NCI-H2196 treated with DMSO at 0.1 percent for 48 hours (cell line): ENCODE data around the gene SNCG.
"Not testable (repeated sequence)": the region's sequence is repeated elsewhere in the genome, so short reads cannot be mapped to it uniquely, and the experiment has no call there.

Experiments used
- DNase-seq: peaks from one replicate; lab custom pipeline; 2025; ENCODE audit not compliant: unreplicated experiment; lab: John Stamatoyannopoulos, UW

Gene SNCG

DNA sequence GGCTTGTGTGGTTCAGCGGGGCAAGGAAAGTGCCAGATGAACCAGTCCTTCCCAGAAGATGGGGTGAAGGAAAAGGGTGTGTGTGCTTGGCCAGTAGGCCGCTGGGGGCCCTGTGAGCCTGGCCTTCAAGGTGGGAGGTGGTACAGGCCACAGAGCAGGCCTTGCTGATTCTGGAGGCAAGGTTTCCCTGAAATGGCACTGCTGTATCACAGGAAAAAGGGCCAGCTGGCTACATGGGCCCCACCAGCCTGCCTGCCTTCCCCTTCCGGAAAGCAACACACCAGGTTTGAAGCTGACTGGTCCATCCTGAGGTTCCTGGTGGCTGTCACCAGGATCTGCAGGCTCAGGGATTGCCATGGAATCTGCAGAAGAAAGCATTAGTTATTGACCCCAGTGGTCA, 13.5 kb upstream of the SNCG start:
- DNase-seq, result no peak

DNA sequence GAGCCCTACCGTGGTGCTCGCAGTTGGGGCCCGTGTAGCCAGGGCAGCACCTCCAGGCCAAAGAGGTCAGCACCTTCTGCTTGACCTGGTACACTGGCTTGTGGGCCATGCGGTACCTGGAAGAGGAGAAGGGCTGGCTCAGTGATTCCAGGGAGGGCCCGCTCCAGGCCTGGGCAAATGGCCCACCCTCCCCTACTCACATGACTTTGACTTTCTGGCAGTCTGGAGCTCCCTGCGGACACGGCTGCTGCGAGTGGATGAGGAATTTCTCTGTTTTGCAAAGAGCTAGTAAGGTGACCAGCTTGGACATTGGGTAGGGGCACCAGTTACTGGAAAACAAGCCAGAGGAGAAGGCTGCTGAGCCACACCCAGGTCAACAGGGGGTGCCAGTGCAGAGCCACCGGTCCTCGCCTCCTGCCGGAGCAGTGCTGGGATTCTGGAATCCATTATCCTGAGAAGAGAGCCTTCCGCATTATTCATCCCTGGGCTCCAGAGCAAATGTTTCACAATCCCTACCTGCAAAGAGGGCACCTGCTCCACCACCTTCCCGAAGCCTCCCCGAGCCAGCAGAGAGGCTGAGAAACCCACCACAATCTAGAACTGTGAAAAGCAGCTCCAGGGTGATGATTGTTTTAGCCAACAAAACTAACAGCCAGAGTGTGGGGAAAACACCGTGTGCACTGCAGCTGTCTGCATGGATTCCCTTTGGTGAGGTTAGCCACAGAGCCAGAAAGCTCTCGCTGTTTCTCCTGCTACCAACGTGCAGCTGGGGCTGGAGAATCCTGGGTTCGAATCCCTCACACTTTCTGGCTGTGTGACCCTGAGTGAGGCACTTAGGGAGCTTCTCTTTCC, 12.8 kb upstream of the SNCG start:
- DNase-seq, result no peak

DNA sequence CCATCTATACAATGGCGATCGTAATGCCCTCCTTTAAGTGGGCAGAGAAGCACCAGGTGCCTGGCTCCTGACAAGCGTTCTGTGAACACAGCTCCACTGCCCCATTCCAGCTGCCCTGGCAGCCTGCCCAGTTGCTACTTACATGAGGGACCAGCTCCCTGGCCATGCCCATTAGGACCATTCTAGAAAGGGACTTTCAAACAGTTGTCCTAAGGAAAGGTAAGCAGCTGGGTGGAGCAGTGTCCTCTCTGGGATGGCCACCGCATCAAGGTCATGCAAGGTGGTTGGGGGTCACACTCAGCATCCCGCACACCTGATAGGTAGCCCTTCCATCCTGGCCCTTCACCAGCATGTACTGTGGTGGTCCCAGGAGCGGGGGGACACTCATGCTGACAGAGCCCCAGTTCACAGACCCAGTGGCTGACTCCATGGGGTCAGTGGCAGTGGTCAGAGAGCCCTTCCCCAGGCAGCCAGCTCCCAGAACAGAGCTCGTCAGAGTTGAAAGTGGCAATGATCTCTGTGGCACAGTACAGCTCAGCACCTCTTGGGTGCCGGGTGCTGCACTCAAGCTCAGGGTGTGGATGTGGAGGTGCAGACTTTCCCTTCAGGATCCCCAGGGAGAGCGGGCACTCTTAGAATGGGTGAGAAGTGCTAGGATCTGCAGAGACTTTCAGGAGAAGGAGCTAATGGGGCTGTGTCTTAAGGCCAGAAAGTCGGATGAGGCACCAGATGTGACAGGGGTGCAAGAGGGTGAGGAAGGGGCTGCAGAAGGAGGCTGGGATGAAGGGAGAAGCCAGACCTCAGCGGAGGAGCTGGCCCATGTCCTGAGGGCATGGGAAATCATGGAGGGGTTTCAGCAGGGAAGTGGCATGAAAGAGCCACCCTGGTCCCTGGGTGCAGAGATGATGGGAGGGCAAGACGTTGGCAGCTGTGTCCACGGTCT, 11.9 kb upstream of the SNCG start:
- no peak for DNase-seq

DNA sequence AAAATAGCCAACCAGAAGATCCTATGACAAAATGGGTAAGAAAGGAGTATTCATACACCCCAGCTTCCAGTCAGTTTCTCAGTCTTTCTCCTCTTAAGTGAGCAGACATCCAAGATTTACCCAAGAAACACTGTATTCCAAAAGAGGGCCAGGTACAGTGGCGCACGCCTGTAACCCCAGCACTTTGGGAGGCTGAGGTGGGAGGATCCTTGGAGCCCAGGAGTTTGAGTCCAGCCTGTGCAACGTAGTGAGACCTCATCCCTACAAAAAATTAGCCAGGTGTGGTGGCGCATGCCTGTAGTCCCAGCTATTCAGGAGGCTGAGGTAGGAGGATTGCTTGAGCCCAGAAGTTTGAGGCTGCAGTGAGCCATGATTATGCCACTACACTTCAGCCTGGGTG, 10.6 kb upstream of the SNCG start:
- not testable (repeated sequence) for DNase-seq

DNA sequence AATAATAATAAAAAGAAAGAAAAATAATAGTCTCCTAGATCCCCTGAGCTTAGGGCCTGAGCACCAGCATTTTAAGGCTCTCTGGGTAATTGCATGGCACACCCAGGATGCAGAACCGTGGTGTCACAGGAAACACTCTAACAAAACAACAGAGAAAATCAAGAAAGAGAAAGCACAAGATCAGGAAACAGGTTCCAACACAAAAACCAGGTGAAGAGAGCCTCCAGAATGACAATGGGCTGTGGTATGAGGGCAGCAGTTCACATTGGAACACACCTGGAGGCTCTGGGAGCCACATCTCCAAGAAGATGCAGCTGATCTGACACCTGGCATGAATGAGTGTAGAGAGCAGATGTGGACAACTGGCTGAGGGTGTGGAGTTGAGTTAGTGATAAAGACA, 8.1 kb upstream of the SNCG start:
- DNase-seq, result no peak

DNA sequence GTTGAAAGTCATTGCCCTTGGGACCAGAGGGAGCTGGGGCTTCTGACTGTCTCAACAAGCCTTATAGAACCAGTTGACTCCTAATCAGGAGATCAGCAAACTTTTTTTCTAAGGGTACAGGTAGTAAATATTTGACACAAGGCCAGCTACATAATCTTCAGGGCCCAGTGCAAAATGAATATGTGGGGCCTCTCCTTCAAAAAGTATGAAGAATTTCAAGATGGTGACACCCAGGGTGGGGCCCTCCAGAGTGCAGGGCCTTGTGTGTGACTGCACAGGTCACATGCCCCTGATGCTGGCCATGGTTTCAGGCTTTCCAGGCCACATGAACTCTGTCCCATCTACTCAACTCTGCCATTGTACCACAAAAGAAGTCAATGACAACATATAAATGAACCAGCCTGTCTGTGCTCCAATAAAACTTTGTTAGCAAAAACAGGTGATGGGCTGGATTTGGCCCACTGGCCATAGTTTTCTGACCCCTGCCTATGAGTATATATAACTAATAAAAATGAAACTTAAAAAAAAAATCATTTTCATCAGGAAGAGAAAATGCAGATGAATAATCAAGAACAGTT, 7.1 kb upstream of the SNCG start:
- no peak for DNase-seq

DNA sequence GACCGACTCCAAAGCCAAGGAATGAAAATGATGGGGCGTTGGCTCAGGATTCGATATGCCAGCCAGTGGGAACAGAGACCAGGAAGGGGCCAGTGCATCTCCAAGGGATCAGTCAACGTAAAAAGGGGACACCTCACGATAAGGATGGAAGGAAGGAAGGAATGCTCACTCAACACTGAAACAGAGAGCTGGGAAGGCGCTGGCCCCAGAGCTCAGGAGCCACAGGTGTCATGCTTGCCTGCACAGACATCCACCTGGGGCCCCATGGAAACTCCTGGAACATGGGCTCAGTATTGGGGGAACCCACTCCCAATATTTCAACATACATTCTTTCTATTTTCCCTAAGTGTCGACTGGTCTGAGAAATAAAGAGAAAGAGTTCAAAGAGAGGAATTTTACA, 6.3 kb upstream of the SNCG start:
- no peak for DNase-seq

DNA sequence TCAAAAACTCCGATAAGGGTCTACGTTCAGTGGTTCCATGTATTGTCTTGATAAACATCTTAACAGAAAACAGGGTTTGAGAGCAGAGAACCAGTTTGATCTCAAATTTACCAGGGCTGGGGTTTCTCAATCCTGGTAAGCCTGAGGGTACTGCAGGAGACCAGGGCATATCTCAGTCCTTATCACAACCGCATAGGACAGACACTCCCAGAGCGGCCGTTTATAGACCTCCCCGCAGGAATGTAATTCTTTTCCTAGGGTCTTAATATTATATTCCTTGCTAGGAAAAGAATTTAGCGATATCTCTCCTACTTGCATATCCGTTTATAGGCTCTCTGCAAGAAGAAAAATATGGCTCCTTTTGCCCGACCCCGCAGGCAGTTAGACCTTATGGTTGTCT, 5.7 kb upstream of the SNCG start:
- not testable (repeated sequence) for DNase-seq

DNA sequence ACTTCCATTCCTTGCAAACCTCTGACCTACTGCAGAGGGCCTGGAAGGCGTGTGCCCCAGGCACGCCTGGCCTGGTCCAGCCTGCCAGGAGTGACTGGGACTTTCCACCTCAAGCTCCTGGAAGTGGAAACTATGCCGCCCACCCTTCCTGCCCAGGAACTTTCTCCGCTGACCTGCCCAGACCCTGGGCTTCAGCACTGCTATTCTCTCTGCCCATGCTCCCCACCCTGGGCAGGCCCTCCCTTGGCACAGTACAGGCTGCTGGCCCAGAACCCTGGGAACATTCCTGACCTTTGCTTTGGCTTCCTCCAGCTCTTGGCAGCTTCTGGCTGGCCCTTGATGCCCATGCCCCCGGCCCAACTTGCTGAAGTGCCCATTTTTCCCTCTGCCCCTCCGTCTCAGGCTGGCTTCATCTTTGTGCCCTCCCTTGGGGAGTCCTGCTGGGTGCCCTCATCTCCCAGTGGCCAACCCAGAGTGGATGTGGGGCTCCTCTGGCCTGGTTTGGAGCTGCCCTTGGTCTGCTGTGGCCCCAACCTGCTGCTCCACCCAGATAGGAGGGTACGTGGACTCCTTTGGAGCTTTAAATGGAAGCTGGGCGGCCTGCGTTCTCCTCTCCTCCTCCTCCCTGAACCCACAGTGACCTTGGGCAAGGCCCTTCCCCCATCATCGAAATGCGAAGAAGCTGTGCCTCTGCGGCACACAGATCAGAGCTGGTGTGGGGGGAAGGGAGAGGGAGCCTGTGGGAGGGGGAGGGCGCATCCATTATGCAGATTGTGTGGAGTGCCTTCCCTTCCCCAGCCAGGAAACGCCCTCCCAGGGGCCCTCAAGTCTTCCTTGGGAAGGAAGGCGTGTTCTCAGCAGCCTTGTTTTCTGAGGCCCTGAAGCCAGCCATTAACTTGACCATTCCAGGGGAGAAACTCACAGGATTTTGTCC, 4.4 kb upstream of the SNCG start:
- DNase-seq, result no peak

DNA sequence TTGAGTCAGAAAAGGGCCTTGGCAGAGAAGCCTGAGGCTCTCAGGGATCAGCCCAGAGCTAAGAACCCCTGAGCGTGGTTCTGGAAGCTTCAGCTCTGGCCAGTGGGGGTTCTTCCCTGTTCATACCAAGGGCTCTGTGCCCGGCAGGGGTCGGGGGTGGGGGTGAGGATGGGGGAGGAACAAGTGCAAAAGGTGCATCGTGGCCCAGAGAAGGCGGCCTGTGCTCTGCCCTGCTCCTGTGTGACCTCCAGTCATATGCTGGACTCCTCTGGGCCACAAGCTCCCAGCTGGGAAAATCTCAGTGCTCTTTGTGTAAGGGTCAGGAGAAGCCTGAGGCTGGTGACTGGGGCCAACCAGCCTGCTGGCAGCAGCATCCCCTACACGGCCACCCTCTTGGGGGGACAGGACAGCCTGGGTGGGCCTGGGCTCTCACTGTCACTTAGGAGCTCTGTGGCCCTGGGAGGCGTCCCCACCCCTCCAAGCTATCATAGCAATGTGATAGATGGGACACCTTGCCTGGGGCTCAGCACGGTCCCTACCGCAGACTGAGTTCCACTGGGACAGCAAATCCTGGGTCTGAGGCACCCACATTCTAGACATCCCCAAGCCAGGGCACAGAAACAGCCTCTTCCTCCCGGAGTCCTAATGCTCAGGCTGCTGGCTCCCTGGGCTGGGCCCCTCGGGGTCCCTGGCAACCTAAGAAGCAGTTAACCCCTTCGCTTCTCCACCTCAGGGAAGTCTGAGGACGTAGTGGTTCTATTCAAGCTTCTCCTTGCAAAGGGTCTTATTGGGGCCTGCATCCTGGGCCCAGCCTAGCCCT, 3.5 kb upstream of the SNCG start:
- no peak for DNase-seq

DNA sequence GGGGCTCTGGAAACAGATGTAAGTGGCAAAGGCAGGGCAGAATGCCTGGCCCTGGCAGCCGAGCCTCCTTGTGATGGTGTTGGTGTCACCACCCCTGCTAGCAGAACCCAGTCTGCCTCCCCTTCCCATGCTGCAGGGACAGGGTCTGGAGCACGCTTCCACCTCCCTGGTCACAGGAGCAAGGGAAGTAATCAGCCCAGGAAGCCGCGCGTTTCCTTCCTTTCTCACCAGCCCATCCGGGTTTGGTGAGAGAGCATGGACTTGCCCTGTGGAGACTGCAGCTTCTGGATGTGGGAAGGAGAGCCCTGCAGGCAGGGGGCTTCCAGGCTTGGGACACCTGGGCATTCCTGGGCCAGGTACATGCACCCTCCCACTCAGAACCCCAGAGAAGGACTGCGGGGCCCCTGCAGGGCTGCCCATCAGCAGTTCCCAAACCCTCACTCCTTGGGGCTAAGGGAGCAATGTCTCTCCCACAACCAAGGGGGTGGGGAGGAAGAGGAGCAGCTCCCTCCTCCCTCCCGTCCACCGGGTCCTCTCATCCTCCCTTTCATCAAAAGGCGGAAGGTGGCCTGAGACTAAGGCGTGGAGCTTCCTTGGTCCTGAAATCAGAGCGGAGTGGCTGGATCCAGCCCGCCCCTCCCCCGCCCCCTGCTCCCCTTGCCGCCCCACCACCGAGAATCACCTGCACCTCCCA, 2.8 kb upstream of the SNCG start:
- no peak for DNase-seq

DNA sequence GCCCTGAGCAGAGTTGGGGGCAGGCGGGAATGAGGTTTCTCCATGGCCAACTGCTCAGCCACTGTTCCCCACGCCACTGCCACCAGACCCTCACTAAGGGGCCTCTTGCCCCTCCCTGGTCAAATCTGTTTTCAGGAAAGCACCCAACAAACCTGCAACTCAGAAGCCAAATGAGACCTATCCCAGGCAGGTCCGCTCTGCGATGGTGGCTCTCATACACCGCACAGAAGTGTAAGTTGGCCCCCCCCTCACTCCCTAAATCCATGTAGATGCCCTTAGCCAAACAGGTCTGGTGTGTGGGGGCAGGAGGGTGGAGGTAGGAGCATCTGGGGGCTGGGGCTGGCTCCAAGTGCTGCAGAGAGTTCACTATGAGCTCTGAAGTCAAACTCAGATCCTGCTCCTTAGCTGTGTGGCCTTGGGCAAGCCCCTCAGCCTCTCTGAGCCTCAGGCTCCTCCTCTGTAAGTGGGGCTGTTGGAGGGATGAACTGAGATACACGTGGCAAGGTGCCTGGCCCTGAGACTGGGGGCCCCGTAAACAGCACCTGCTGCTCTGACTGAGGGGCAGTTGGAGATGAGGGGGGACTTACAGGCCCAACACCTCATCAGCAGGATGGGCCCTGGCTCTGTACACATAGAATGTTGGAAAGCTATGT, 2.1 kb upstream of the SNCG start:
- no peak for DNase-seq

DNA sequence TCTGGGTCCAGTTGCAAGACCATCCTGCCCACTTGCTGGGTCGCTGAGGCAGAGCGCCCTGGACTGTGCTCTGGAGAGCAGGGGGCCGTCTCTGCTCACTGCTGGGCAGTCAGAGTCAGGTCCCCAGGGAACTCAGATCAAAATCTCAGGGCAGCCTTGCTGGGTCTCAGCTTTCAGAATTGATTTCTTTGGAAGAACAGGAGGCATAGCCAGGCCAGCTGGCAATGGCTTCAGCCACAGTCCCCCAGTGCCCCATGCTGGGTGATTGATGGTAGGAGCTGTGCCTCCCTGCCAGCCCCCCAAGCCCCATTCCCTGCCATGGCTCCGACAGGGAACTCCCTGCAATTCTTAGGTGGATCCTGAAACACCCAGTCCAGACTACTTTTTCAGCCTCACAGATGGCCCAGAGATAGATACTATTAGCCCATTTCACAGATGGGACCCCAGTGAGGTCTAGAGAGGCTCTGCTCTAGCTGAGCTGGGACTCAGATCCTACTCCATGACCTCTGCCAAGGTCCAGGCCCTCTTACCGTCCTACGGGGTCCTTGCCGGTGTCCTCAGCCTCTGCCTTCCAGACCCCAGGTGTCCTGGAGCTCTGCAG, 1.5 kb upstream of the SNCG start:
- no peak for DNase-seq

DNA sequence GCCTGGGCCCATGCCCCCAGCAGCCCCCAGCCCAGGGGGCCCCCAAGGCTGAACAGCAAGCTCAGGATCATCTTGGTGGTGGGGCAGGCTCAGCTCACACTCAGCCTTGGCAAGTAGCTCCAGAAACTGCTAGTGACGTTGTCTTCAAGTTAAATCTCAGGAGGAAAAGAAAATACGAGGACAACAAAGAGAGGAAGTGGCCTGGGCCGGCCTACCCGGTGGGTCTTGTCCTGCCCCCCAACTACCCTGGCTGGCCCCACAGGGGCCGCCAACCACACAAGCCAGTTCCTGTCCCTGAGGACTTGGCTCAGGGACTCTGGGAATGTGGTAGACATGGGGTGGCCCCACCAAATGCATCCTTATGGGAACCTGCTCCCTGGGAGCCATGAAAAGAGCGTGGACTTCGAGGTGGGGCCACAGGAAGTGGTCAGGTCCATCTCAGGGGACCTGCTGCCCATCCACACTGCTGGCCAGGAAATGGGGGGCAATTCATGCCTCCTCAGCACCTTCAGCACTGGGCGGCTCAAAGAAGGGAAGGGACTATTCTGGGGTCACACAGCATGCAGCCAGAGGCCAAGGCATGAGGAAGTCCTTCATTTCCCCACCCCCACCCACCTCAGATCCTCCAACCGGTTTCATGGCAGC, 806 bp upstream of the SNCG start, which contains the start of gene MMRN2:
TSS of gene MMRN2 (minus strand) at position 145 of the 645 bp plus-strand sequence. CDS start at position 71, 74 bp downstream.
- DNase-seq, result no peak

DNA sequence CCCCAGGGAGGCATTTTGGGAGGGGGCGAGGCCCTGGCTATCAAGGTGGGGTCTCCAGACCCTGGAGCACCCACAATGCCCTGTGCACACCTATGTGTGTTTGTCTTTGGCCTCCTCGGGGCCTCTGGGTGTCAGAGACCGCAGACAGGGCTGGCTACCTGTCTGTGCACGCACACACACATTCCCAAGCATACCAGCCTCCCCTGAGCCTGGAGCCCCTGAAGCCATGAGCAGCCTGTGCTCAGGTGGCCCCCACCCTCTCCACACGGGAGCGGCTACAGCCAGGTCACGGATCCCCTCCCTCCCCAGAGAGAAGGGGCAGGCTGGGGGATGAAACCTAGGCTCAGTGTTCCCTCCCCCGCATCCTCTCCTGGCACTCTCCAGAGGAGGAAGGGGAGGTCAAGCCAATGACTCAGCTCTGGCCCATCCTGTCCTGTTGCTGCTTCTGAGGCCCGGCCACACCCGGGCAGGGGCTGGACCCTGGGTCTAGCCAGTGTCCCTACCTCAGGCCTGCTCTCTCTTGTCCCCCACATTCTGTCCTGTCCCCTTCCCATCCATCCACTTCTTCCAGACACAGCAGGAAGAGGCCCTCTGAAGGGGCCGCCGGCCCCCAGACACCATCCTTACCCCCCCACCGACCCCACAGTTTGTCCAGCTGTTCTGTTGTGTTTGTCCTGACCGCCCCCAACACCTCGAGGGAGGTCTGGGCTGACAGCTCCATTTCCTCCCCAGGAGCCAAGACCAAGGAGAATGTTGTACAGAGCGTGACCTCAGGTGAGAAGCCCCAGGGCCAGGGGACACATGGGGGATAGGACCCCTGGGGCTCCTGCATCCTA, 720 bp downstream of the SNCG start:
- DNase-seq, result no peak

DNA sequence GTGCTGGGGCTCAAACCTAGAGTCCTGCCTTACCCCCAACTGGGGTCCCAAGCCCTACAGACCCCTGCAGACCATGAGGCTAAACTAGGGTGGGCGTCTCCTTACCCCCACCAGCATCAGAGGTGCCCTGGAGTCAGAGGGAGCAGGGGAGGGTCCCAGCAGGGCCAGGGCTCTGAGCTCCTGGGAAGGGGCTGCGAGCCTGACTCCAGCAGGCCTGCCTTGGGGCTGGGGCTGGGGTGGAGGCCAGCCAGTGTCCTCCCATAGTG, 1.3 kb downstream of the SNCG start:
- no peak for DNase-seq
